Activated T-cell treated with anti-CD3 and anti-CD28 coated beads for 48 hours (primary cell): ENCODE measurements around the gene NPDC1.
"Not testable (repeated sequence)": the region's sequence is repeated elsewhere in the genome, so short reads cannot be mapped to it uniquely, and the experiment has no call there.

Source experiments
- DNase-seq: peaks from one replicate; pipeline ENCODE4 v3.0.0-alpha.2; 2020; ENCODE audit warnings: low read depth

The NPDC1 gene

DNA sequence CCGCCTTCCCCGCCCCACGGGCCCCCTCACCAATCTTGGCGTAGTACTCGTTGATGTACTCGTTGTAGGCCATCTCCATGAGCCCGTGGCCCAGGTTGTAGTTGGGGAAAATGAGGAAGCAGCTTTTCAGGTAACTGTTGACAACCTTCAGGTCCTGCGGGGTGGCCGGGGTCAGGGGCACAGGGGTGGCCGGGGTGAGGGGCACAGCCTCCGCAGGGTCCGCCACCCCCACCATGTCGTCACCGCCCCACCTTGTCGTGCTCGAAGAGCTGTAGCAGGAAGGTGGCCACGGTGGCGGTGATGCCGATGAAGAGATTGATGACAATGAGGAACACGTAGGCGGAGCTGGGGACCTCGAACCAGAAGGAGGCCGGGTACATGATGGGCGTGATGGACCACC is 34.8 kb downstream of the NPDC1 start:
- DNase-seq, result no peak

DNA sequence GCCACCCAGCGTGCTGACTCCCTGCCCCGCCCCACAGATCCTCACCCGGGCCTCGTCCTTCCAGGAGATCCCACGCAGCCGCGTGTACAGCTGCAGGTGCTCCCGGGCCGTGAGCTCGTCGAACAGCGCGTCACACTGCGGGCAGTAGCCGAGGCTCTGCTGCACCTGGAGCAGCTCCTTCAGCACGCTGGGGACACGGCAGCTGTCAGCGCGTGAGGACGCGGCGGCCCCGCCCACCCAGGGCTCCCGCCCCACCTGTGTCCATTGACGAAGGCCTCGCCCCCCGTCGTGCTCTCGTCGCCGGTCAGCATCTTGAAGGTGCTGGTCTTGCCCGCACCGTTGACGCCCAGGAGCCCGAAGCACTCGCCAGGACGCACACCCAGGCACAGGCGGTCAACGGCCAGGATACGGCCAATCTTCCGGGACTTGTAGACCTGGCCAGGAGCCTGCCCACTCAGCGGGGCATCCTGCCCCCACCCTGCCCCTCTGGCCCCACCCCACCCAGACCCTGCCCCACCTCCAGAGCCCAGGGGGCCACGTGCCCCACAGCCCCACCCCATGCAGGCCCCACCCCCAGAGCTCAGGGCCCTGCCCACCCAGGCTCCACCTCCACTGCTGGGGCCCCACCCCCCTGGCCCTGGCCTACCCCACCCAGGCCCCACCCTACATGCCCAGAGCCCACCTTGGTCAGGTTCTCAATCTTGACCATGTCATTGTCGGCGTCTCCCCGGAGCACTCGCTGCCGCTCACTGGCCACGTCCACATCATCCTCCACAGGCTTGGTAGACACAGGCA is 35.8 kb downstream of the NPDC1 start:
- no peak for DNase-seq

DNA sequence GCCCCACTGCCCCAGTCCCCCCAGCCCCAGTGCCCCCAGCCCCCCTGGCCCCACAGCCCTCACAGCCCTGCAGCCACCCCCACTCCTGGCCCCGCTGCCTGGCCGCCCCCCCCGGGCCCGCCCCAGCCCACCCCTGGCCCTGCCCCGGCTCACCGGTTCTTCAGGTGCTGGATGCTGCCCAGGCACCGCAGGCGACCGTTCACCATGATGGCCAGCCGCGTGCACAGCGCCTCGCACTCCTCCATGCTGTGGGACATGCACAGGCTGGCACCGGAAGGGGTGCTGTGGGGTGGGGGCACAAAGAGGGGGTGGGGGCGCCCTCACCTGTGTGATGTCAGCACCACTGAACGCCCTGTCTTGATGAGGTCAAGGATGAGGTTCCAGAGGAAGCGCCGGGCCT is 36.8 kb downstream of the NPDC1 start:
- no peak for DNase-seq

DNA sequence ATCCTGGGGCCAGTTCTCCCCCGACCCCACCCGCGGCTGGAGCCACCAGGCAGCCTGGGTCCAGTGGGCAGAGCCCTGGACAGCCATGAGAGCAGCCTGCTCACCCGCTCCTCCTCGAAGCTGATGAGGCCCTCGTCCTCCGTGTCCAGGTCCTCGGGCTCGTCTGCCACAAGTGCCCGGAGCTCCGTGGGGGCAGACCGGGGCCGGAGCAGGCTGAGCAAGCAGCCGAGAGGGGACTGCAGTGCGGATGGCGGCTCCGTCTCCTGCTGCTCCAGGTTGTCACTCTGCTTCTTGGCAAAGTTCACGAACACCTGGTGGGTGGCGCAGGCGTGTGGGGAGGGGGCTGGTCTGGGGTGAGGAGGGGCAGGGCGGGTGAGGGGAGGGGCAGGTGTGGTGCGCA is 37.7 kb downstream of the NPDC1 start:
- no peak for DNase-seq

DNA sequence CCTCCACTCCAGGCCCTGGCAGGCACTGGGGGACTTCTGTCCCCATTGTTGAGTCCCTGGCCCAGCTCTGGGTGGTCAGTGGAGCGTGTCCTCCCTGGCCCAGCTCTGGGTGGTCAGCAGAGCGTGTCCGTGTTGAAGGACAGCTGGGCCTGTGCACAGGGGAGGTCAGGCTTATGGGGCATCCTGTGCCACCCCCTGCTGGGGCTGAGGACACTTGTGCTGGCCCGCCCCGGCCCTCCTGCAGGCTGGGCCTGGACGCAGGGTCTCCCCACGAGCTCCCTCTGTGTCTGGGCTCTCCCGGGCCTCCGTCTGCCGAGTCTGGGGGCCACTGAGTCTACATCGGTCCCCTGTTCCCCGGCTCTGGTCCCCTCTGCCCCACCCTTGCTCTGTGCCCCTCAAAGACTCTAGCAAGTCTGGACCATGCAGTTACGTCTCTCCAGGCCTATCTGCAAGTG is 38.1 kb downstream of the NPDC1 start:
- no peak for DNase-seq

DNA sequence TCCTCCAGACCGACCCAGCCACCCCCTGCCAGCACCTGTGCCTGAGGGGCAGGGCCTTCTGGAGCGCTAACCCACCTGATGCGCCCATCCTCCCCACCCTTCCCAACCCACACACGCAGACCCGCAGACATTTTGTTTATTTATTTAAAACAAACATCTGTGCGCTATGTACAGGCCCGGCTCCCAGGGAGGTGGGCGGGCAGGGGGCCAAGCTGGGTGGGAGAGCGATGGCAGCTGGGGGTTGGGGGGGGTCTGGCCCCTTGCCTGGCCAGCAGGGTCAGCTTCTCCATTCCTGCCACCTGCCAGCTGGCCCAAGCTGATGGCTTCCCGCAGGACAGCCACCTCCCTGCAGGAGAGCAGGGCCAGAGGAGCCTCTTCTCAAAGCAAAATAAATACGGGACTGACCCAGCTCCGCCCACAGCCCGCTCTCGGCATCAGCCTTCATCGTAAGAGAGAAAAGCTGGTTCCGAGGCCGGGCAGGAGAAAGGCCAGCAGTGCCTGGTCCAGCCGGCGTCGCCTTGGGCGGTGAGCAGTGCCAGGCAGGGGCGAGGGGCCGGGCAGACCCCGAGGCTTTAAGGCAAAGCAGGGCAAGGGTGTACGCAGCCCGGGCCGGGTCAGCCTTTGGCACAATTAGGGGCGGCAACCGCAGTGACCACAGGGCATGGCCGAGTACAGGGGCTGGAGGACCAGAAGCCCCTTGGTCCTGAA is 38.7 kb downstream of the NPDC1 start:
- DNase-seq, result no peak

DNA sequence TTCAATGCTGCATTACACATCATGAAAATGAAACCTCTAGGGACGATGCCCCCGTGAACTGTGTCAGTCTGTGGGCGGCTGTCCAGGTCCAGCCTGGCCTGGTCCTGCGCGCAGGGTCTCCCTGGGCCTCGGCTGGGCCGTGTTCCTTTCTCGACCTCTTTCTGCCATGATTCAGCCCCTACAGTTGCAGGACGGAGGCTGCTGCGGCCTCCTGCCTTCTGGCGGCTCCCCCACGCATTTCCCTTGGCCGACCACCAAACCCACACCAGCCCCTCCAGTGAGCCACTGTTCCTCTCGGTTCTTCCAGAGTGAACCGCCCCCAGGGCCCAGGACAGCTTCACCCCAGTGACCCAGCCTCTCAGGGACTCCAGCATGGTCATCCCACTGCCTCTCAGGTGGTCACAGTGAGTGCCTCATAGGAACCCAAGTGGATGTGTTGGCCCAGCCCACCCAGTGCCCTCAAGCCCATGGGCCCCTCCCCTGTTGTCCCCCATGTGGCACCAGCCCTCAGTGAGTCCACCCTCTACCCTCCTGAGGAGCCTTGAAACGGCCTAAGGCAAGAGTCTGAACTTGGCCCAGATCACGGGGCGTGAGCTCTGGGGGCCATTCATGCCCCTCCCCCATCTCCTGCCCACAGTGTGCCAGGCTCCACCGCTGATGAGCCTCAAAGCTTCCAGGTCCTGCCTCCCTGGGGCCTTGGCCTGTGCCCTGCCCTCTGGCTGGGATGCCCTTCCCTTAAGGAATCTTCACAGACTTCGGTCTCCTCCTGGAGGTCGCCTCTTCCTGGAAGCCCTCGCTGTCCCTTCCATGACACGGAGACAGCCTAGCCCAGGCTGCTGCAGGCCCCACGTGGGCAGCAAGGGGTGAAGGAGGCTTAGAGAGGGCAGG is 39.6 kb downstream of the NPDC1 start:
- DNase-seq, result no peak

DNA sequence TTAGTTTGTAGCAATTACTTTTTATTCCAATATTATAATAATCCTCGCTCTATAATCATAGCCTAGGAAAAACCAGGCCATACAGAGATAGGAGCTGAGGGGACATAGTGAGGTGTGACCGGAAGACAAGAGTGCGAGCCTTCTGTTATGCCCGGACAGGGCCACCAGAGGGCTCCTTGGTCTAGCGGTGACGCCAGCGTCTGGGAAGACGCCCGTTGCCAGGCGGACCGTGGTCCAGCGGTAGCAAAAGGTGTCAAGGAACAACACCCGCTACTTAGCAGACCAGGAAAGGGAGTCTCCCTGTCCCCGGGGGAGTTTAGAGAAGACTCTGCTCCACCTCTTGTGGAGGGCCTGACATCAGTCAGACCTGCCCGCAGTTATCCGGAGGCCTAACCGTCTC is 41.7 kb downstream of the NPDC1 start:
- DNase-seq, result not testable (repeated sequence)

DNA sequence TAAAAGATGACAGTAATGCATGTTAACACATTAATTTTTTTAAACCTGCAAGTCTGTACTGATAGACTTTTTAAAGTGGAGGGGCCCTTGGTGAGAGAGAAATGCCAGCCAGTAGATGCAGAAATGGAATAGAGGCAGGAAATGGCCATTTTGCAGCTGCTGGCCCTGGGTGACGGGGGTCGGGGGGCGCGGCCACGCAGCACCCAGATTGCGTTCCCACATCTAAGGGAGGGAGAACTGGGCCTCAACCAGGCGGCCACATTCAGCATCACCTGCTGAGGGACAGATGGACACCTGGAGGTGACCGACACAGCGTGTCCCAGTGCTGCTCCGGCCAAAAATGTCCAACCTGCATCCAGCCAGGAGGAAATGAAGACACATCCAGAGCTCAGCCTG is 43.3 kb downstream of the NPDC1 start:
- DNase-seq, result no peak

DNA sequence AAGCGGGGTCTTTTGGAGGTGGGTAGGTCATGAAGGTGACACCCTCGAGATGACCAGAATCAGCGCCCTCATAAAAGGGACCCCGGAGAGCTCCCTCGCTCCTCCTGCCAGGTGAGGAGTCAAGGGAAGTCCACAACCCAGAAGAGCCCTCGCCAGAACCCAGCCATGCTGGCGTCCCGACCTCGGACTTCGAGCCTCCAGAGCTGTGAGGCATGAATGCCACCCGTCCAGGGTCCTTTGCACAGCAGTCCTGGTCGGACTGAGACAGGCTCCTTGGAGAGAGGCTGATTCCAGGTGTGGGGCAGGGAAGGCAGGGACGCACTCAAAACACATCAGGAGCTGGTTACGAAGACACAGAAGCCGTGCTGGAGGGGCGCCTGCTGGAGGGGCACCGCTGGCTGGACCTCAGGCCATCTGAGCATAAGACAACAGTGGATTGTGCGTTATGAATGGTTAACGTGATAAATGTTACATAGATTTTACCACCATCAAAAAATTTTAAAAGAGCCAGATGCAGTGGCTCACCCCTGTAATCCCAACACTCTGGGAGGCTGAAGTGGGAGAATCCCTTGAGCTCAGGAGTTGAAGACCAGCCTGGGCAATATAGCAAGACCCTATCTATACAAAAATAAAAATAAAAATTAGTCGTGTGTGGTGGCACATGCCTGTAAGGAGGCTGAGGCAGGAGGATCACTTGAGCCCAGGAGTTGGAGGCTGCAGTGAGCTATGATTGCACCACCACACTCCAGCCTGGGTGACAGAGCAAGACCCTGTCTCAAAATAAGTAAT is 43.9 kb downstream of the NPDC1 start:
- DNase-seq, result no peak

DNA sequence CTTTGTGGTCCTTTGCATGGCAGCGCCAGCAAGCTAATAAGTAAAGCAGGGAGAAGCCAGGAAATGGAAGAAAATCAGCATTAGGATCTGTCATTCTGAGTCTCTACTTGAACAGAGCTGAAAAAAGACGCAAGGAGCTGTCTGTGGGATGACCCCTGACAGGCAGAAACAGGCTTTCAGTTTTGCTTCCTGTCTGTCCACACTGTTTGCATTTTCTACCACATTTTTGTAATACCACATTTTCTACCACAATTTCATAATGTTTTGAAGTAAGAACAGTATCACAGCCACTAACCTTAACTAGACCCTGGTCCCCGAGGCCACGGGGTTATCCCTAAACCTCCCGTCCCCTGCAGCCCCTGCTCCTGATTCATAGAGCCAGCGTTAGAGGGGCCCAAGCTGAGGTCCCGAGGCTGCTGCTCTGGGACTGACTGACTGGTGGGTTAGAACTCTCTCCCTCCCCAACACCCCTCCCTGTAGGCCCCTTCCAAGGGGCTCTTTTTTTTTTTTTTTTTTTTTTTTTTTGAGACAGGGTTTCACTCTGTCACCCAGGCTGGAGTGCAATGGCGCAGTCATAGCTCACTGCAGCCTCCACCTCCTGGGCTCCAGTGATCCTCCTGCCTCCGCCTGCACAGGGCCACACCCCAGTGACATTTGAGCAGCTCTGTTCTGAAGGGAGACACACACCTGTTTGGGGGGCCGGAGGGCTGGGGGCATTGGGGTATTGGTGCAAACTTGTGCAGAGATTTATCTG is 45.6 kb downstream of the NPDC1 start:
- DNase-seq, result no peak

DNA sequence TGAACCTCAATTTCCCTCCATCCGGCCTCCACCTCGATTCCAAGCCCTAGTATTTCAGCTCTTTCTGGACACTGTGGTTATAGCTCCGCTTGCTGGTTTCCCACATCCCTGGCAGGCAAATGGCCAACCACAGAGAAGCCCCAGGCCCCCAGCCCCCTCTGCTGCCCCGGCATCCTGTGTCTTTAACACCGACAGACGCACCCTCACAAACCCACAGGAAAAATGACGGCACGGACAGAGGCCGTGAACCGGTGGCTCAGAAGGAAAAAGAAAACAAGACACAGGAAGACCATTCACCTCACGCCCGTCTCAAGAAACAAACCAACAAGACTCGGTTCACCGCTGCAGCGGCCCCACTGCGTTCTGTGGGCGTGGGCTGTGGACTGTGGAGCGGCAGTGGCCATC is 48.1 kb downstream of the NPDC1 start:
- DNase-seq, result no peak

DNA sequence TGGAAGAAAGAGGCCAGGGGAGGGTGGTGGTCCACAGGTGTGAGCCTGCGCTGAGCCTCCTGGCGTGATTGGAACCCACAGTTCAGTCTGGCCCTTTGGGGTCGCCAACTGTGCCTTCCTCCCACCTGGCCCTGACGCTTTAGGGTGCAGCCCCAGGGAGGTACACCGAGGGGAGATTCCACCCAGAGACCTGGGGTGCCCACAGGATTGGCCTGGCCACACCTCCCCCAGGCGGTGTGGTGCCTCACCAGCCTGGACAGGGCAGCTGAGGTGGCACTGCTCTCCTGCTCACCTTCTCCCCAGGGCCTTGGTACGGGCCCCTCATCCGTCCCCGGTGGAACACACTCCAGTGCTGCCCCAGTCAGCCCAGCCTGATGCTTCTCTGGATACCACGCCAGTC is 48.6 kb downstream of the NPDC1 start:
- no peak for DNase-seq

DNA sequence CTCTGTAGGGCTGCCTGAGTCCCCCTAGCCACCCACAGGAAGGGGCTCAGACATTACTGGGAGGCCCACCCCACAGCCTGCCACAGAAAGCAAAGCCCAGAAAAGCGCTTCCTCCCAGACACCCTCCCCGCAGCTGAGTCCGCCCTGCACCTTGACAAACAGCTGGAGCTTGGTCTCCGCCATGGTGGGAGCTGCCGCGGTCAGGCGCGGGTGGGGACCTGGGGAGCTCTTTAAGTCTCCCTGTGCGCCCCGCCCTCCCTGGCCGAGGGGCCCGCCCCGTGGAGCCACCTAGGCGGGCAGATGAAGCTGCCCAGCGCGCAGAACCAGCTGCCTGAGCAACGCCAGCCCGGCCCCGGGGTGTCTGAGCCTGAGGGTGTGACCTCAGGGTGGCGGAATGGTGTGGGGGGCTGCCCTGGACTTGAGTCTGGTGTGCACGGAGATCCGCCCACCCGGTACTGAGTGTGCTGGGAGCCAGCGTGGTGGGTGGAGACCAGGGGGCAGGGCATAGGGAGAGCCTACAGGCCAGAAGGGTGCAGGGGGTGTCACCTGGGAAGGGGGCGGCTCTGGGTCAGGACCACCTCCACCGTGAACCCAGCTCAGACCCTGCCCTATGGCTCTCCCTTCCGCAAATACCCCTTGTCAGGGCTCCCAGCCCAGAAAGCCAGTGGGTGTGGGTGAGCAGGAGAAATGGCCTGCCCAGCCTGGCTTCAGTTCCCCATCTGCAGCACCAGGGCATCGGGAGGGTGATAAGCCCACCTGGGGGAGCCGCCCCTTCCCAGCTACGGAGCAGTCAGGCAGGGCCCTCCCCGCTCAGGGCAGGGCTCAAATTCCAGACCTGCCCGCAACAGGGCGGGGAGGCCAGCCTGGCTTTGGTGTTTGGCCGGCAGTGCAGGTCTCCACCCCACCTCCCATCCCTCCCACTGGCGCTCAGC is 49.4 kb downstream of the NPDC1 start, which contains the start of gene CLIC3:
Gene CLIC3, minus strand, starts transcription at position 208 of the 932 bp plus-strand sequence. Its CDS starts 25 bp downstream, at position 183.
- DNase-seq, result peak; percentile 31

DNA sequence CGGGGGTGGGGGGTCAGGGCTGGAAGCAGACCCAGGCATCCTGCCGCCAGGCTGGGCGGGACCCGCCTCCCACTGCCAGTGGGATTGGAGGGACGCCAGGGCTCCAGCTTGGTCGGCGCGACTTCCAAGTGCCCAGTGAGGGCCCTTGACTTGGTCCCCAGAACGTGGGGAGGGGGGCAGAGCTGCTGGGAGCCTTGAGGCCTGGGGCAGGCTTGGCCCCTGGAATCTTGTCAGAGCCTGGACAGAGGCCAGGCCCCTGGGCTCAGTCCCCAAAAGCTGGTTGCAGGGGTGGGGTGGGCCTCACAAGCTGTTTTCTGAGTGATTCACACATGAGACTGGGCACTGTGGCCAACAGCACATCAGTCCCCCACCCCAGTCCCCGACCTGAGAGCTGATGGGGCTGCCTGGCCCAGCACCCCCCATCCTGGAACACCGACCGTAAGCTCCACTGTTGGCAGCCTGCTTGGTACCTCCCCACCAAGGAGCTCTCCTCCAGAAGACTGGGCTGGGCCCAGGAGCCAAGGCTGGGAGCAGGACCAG is 50.1 kb downstream of the NPDC1 start:
- DNase-seq, result no peak

DNA sequence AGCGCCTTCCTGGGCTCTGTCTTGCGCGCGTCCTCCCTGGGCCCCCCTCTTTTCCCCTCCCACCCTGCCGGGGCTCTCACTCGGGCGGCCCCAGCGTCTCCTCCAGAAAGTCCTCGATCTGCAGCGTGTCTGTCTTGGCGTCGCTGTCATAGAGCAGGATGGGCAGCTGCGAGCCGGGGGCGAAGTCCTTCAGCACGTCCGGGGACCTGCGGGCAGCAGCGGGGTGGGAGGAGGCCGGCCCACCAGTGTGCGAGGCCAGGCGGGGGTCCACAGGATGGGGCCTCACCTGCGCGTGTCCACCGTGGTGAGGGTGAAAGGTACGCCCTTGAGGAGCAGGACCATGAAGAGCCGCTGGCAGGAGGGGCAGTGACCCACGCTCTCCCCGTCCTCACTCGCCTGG is 50.6 kb downstream of the NPDC1 start:
- DNase-seq, result no peak

DNA sequence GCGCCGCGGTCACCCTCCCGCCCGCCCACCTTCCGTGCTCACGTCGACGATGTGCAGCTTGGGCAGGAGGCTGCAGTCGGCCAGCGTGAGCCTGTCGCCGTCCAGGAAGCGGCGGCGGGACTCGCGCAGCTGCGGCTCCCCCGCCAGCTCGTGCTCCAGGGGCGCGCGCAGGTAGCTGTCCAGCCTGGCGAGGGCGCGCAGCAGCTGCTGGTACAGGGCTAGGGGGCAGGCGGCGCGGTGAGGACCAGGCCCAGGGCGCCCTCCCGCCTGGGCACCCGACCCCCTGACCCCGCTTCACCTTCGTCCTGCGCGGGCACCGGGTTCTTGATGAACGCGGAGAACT is 51.1 kb downstream of the NPDC1 start:
- DNase-seq, result no peak

DNA sequence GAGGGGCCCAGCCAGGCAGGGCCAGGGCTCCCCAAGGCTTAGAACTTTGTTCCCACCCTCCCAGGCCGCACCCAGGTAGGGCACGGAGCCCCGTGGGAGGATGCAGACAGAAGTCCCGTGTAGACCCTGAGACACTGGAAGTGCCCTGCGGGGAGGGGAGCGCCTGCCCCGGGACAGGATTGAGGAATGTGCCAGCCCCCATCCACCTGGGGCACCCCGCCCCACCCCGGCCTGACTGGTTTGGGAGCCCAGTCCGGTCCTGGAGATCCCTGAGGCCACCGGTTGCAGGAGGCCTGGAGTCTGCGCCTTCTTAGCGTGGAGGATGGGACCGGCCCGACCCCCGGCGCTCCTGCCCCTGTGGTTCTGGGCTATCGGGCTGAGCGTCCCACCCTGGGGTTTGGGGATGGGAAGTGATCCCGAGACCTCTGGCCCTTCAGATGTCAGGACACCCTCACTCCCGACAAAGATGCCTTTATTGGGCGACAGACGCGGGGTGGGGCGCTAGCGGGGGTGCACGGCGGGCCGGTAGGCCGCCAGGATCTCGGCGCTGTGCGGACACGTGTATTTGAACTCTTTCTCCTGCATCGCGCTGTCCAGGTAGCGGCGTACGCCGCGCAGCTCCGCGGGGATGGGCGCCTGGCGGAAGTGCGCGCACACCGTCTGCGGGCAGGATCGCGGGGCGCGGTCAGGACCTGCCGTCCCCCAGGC is 51.6 kb downstream of the NPDC1 start:
- DNase-seq, result no peak

DNA sequence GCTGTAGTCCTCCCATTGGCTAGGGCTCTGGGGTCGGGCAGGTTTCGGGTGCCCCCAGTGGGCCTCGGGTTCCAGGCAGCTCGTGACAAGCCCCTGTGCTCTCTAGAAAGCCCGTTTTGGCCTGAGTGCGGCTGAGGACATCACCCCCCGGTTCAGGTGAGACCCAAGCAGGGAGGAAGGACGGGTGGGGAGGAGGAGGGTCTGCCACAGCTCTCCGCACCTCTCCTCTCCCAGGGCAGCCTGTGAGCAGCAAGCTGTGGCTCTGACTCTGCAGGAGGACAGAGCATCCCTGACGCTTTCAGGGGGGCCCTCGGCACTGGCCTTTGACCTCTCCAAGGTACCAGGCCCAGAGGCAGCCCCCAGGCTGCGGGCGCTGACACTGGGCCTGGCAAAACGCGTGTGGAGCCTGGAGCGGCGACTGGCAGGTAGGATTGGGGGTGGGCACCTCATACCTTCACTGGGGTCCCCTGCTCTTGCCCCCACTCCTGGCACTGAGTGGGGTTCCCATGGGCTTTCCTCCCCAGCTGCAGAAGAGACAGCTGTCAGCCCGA is 53.1 kb downstream of the NPDC1 start:
- no peak for DNase-seq
